GM12865 (cell line): Measurements from ENCODE around the gene ELF5.

ENCODE experiments used
- DNase-seq: peaks from one replicate; pipeline ENCODE4 v3.0.0; 2010; ENCODE audit warnings: low read depth
- H3K4me3 ChIP-seq: 2 replicates; pipeline ENCODE4 v1.5.1; 2011; ENCODE audit warnings: mild to moderate bottlenecking, low read depth, low read length, control low read depth
- TF ChIP-seq, protein P1 (sequence below): IDR thresholded peaks from 2 replicates; pipeline ENCODE4 v1.5.1; 2011; ENCODE audit warnings: low read length, control low read depth, low read depth, inconsistent platforms; ENCODE audit not compliant: insufficient read depth; ENCODE audit errors: missing control alignments

ELF5 gene

DNA sequence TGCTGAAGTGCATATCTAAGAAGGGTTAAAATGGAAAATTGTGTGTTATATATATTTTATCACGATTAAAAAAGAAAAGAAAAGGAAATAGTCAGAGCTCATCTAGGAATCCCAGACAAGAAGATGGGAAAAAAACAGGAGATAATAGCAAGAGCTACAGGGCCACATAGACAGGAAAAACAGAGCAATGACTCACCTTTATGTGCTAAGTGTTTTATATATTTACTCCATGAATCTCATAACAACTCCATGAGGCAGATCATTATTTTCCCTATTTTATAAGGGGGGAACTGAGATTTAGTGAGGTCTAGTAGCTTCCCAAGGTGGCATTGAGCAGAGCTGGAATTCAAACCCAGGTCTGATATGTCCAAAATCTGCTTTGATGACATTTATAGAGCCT lies 18.1 kb upstream of the ELF5 start:
- TF ChIP-seq, protein P1, sequence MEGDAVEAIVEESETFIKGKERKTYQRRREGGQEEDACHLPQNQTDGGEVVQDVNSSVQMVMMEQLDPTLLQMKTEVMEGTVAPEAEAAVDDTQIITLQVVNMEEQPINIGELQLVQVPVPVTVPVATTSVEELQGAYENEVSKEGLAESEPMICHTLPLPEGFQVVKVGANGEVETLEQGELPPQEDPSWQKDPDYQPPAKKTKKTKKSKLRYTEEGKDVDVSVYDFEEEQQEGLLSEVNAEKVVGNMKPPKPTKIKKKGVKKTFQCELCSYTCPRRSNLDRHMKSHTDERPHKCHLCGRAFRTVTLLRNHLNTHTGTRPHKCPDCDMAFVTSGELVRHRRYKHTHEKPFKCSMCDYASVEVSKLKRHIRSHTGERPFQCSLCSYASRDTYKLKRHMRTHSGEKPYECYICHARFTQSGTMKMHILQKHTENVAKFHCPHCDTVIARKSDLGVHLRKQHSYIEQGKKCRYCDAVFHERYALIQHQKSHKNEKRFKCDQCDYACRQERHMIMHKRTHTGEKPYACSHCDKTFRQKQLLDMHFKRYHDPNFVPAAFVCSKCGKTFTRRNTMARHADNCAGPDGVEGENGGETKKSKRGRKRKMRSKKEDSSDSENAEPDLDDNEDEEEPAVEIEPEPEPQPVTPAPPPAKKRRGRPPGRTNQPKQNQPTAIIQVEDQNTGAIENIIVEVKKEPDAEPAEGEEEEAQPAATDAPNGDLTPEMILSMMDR, result no peak
- DNase-seq, result no peak
- H3K4me3 ChIP-seq, result no peak overlapping the region

DNA sequence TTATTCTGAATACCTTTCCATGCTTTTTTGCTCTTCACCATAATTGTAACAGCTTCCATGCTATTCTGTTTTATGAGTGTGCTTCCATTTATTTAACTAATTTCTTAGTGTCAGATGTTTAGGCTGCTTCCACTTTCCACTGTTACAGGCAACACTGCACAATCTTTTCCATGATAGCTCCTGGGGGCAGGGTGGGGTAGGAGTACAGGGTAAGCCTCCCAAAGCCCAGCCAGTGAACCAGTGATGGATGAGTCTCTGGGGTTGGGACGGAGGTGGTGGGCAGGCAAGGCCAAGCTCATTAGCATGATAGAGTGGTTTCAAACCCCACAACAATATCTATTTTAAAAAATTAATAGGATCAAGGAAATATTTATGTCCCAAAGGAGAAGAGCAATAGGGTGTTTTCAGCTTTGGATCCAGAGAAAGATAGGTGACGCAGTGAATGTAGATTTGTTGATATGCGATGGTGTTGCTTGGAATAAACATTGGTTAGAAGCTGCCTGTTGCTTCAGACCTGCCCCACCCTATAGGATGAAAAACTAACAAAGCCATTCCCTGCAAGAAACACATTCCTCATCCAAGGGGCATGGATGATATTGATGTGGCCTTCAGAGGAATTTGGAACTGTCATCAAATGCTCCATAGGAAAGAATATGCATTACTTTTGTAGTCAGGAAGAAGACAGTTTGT lies 17.1 kb upstream of the ELF5 start:
- TF ChIP-seq, protein P1, result no peak
- H3K4me3 ChIP-seq, result no peak overlapping the region
- DNase-seq, result no peak

DNA sequence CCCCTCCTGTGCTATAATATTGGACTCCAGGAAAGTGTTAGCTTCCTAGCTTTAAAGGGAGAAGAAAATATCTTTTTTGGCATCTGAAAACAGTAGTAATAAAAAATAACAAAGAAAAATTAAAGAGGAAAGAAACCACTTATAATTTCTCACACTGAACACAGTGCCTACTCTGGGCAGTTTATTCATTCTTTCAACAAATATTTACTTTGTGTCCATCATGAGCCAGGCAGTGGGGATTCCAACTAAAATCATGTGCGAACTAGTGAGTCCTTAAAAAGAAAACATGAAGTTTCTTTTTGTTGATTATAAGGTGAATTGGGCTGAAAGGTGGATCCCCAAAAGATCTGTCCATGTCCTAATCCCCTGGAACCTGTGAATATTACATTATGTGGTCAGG lies 16.0 kb upstream of the ELF5 start:
- H3K4me3 ChIP-seq, result no peak overlapping the region
- no peak for DNase-seq
- TF ChIP-seq, protein P1, result no peak

DNA sequence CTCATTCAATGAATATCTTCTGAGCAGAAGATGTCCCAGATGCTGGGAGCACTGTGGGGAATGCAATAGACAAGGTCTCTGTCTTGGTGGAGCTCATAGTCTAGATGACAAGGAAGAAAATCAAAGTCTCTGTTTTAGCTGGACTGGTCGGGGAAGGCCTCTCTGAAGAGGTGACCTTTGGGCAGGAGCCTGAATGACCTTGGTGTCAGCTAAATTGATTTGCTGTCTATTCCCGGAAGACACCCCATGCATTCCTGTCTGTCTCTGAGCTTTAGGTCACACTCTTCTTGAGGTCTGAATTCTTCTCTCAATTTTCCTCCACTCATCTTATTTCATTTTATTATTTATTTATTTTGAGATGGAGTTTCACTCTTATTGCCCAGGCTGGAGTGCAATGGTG lies 14.5 kb upstream of the ELF5 start:
- no peak for DNase-seq
- TF ChIP-seq, protein P1, result no peak

DNA sequence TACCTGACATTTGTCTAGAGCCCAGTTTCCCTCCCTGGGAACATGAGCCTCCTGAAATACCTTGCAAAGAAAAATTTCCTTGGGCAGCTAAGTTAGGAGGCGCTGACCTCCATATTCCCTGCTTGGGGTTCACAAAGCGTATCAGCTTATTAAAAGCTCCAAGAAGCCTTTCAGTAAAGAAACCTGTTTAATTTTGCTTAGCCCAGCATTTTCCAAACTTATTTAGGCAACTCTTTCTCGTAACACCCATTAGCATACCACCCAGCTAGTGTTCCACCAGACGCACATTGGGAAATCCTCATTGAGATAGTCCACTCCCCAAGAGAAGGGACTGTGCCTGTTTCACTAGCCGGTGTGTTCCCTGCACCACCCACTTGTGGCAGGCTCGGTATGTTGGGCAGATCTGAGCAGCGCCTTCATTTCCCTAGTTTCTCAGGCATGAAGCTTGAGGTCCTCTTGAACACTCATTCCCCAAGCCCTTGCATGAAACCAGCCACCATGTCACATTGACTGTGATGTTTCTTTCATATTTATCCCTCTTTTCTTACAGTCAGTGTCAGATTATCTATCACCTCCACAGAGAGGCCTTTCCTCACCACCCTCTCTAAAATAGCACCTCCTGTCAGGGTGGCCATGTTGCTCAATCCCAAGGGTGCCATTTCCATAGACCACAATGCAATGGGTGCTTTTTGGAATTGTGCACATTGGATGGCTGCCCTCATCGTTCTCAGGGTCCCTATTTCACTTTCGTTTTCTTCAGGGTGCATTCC lies 12.5 kb upstream of the ELF5 start:
- TF ChIP-seq, protein P1, result no peak
- no peak overlapping the region for H3K4me3 ChIP-seq
- peak; percentile 5 for DNase-seq

More for the DNA sequence above, 14.5 kb upstream of the ELF5 start:
- H3K4me3 ChIP-seq, result no peak overlapping the region

DNA sequence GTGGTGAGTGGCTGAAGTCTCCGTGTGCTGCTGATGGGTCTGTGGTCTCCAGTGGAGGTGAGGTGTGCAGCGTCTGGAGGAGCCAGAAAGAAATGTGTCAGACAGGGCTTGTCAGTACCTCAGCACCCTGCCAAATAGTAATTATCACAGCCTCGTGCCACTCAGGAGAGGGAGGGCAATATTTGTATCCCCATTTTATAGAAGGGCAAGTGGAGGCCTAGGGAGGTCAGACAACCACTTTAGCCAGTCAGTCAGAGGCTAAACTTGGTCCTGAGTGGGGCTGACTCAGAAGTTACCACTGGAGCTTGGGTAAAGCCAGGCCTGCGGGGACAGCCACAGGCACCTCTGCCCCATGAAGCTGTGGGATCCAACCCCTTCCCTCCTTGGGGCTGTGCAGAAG lies 11.5 kb upstream of the ELF5 start:
- TF ChIP-seq, protein P1, result no peak
- DNase-seq, result no peak
- H3K4me3 ChIP-seq, result no peak overlapping the region
